ENCODE data around the gene APOD.
A peak's percentile ranks its signal among the peaks of the same experiment; 100 is the strongest.

GRCh38 chr3:195558602-195559001, 25.1 kb downstream of the APOD start:
- TF ChIP-seq CTCF (conservative IDR thresholded peaks at IDR 0.05; ENCODE audit: low read depth, low read length) (peak; percentile 33), MAFK (IDR thresholded peaks at IDR 0.05; ENCODE audit: low read depth, low read length) (no peak), ELK1 (IDR thresholded peaks at IDR 0.05; ENCODE audit: borderline replicate concordance, low read depth, low read length) (no peak), CEBPB (IDR thresholded peaks at IDR 0.05; ENCODE audit: low read depth, low read length) (no peak), MXI1 (IDR thresholded peaks at IDR 0.05; ENCODE audit: borderline replicate concordance, low read depth, low read length) (no peak), POLR2A (IDR thresholded peaks at IDR 0.05; ENCODE audit: low read depth, low read length) (no peak), USF2 (IDR thresholded peaks at IDR 0.05; ENCODE audit: low read depth, low read length) (no peak)

All from IMR-90 (cell line).